GM12878 (cell line): ENCODE data around the gene IRAK2. TPM values are rescaled to one million over a fixed set of nuclear protein-coding genes. Genes with fewer than 3 reads are reported as not detected.

Source experiments
- ATF2 ChIP-seq: IDR thresholded peaks from 2 replicates; pipeline ENCODE4 v1.6.1; 2012; ENCODE audit warnings: low read length, inconsistent platforms
- CHD1 ChIP-seq: IDR thresholded peaks from 2 replicates; pipeline ENCODE4 v1.6.1; 2012; ENCODE audit warnings: low read depth, low read length, improper control_type of control experiment
- CHD2 ChIP-seq: IDR thresholded peaks from 2 replicates; pipeline ENCODE4 v1.6.1; 2011; ENCODE audit warnings: low read depth, low read length, improper control_type of control experiment, borderline replicate concordance
- DPF2 ChIP-seq: fragments of 450-650 bp; IDR thresholded peaks from 2 replicates; pipeline ENCODE4 v1.6.1; 2017; ENCODE audit warnings: mild to moderate bottlenecking
- E4F1 ChIP-seq: fragments of 450-650 bp; IDR thresholded peaks from 2 replicates; pipeline ENCODE4 v1.6.1; 2018; ENCODE audit warnings: borderline replicate concordance, mild to moderate bottlenecking; ENCODE audit not compliant: partially characterized antibody
- EP300 ChIP-seq, 2 experiments: fragments of 150-350 bp in 1 of 2; IDR thresholded peaks; 2 replicates each; pipeline ENCODE4 v1.6.1; 2011 to 2012; ENCODE audit warnings: low read depth in 2 of 2, low read length in 2 of 2, borderline replicate concordance in 1 of 2, improper control_type of control experiment in 1 of 2, inconsistent platforms in 1 of 2; ENCODE audit not compliant: control insufficient read depth in 1 of 2
- FOXM1 ChIP-seq: IDR thresholded peaks from 2 replicates; pipeline ENCODE4 v1.6.1; 2012; ENCODE audit warnings: low read depth, mild to moderate bottlenecking, inconsistent platforms, low read length, moderate library complexity
- LARP7 ChIP-seq: fragments of 450-650 bp; IDR thresholded peaks from 2 replicates; pipeline ENCODE4 v1.6.1; 2017; ENCODE audit warnings: mild to moderate bottlenecking
- MTA2 ChIP-seq: fragments of 450-650 bp; IDR thresholded peaks from 2 replicates; pipeline ENCODE4 v1.6.1; 2016; ENCODE audit warnings: low read depth, mild to moderate bottlenecking, moderate library complexity
- NFIC ChIP-seq: IDR thresholded peaks from 2 replicates; pipeline ENCODE4 v1.6.1; 2012; ENCODE audit warnings: low read depth, mild to moderate bottlenecking, inconsistent platforms, low read length, moderate library complexity
- NR2F1 ChIP-seq: fragments of 450-650 bp; conservative IDR thresholded peaks from 2 replicates; pipeline ENCODE4 v1.6.1; 2017; ENCODE audit warnings: mild to moderate bottlenecking
- NRF1 ChIP-seq: conservative IDR thresholded peaks from 2 replicates; pipeline ENCODE4 v1.6.1; 2011; ENCODE audit warnings: mild to moderate bottlenecking, low read depth, low read length, improper control_type of control experiment
- PAX5 ChIP-seq: IDR thresholded peaks from 2 replicates; pipeline ENCODE4 v1.6.1; 2011; ENCODE audit warnings: low read depth, low read length, borderline replicate concordance
- POLR2A ChIP-seq: IDR thresholded peaks from 2 replicates; pipeline ENCODE4 v1.6.1; 2011; ENCODE audit warnings: low read depth, mild to moderate bottlenecking, low read length
- POU2F2 ChIP-seq: IDR thresholded peaks from 3 replicates; pipeline ENCODE4 v1.6.1; 2011; ENCODE audit warnings: low read depth, mild to moderate bottlenecking, low read length, borderline replicate concordance
- PRDM15 ChIP-seq: fragments of 450-650 bp; formaldehyde crosslinking; IDR thresholded peaks from 2 replicates; pipeline ENCODE4 v1.4.0; 2020; ENCODE audit warnings: mild to moderate bottlenecking, moderate library complexity
- RELA ChIP-seq: fragments of 450-650 bp; IDR thresholded peaks from 2 replicates; pipeline ENCODE4 v1.8.0; 2014; ENCODE audit warnings: borderline replicate concordance; ENCODE audit not compliant: partially characterized antibody
- RUNX3 ChIP-seq: IDR thresholded peaks from 2 replicates; pipeline ENCODE4 v1.6.1; 2012; ENCODE audit warnings: low read length, inconsistent platforms
- SMAD5 ChIP-seq: IDR thresholded peaks from 2 replicates; pipeline ENCODE4 v1.6.1; 2016; ENCODE audit warnings: antibody characterized with exemption, low read depth
- TARDBP ChIP-seq: IDR thresholded peaks from 2 replicates; pipeline ENCODE4 v1.6.1; 2016; ENCODE audit warnings: borderline replicate concordance
- TBL1XR1 ChIP-seq: IDR thresholded peaks from 2 replicates; pipeline ENCODE4 v1.6.1; 2012; ENCODE audit warnings: low read depth, low read length, improper control_type of control experiment
- YY1 ChIP-seq: IDR thresholded peaks from 2 replicates; pipeline ENCODE4 v1.6.1; 2011; ENCODE audit warnings: low read depth, mild to moderate bottlenecking, low read length
- polyA plus RNA-seq, 11 experiments: library from polyadenylated mRNA; depleted of rRNA in 4 of 11; unstranded in 6 of 11; stranded (reverse) in 5 of 11; fragments of >200 nt; fragmentation: Nextera tagmentation in 4 of 11; fragmentation: Illumina TruSeq in 1 of 11; extraction: Ambion mirVana in 4 of 11; extraction: Trizol in 1 of 11; gene quantifications; 1 replicate in 1 of 11; 2 replicates in 10 of 11; pipeline versions ENCODE4 v1.2.1 to v1.2.3, GENCODE V29; 2011 to 2016; ENCODE audit warnings: inconsistent platforms in 2 of 11, missing spikeins in 2 of 11, low read depth in 1 of 11
- total RNA-seq, 4 experiments: library from RNA; depleted of rRNA in 3 of 4; stranded (reverse); fragments of >200 nt in 3 of 4; fragmentation: Illumina TruSeq in 1 of 4; extraction: Trizol in 1 of 4; gene quantifications; 2 replicates each; pipeline versions ENCODE4 v1.2.1 to v1.2.3, GENCODE V29; 2013 to 2021

IRAK2 gene
- total and polyA plus RNA-seq, 10 of the 15 experiments (the other 5 are each of a cell fraction or from before 2014, with no cell fraction given), result 0.48 to 5.7 (median 4.5) TPM

- no peak for TF ChIP-seq PRDM15 (CRISPR knock-in tag)
- TF ChIP-seq NFIC, result peak; percentile 64; the same call in 1 of the 2 replicates
- TF ChIP-seq FOXM1, result peak; percentile 66; the same call in 1 of the 2 replicates
- no peak for TF ChIP-seq TARDBP
- peak; percentile 32; the same call in 1 of the 2 replicates for TF ChIP-seq SMAD5
- TF ChIP-seq CHD2, result 0 out of 2 replicates have a peak, but pooled peaks have one; percentile 23
- no peak for TF ChIP-seq NRF1
- TF ChIP-seq ATF2, result peak; percentile 69
- TF ChIP-seq TBL1XR1, result peak; percentile 12; the same call in 1 of the 2 replicates
- peak; percentile 54; the same call in 1 of the 2 replicates for TF ChIP-seq PAX5
- TF ChIP-seq POLR2A, result peak; percentile 56
- peak; percentile 86 for TF ChIP-seq YY1
- TF ChIP-seq NR2F1, result no peak
- 0 out of 2 replicates have a peak, but pooled peaks have one; percentile 32 for TF ChIP-seq MTA2
- TF ChIP-seq DPF2, result peak; percentile 78
- no peak for TF ChIP-seq E4F1
- peak; percentile 99 for TF ChIP-seq RELA
- peak; percentile 56; the same call in 1 of the 3 replicates for TF ChIP-seq POU2F2
- peak; percentile 32; the same call in 1 of the 2 replicates for TF ChIP-seq LARP7
- no peak for TF ChIP-seq CHD1
- TF ChIP-seq RUNX3, result peak; percentile 97
- peak; percentile 26 to 50; a peak in 2 of 4 replicates for TF ChIP-seq EP300 (IDR thresholded peaks at IDR 0.05; ENCODE audit: borderline replicate concordance in 1 of 2, control insufficient read depth in 1 of 2, low read depth in 2 of 2, low read length in 2 of 2)
These were observed 128.0 kb downstream of the IRAK2 start, which contains the start of gene GHRL (continued) for GRCh38 chr3:10292505-10293419.
